ENCODE data around the gene MBNL3. TPM values are rescaled to one million over a fixed set of nuclear protein-coding genes. Genes with fewer than 3 reads are reported as not detected.

The MBNL3 gene
- total RNA-seq, 2 donors from 2014 or later = 12.0 to 282 TPM

DNA sequence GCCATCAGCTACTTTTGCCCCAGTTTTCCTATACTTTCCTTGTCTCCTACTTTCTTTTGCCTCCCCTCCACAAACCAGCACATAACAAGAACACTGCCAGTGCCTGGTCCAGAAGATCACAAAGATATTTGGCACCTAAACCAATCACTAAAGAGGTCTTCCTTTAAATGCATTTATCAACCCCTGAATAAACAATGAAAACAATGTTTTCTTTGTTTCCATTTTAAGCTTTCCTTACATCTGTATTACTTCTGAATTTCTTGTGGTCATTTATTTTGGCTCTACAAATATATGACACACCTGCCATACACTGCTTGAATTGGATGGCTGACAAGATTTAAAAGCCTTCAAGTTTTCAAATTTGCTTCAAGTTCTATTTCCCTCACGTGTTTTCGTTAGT, 43.9 kb downstream of the MBNL3 start:
- Histone ChIP-seq H3K4me1 (replicated peaks) (no peaks in the 10 kb centered on the region), H3K27me3 (replicated peaks; ENCODE audit: insufficient read depth) (no peaks in the 10 kb centered on the region), H3K4me3 (no peak overlapping the region), H3K27ac (no peak overlapping the region), H3K9me3 (no peaks in the 10 kb centered on the region), H3K36me3 (no peaks in the 10 kb centered on the region)
- 49% methylated on average over 2 of the region's 2 CpGs for WGBS
- no peak for TF ChIP-seq POLR2A (IDR thresholded peaks at IDR 0.05)
- TF ChIP-seq, protein P1, sequence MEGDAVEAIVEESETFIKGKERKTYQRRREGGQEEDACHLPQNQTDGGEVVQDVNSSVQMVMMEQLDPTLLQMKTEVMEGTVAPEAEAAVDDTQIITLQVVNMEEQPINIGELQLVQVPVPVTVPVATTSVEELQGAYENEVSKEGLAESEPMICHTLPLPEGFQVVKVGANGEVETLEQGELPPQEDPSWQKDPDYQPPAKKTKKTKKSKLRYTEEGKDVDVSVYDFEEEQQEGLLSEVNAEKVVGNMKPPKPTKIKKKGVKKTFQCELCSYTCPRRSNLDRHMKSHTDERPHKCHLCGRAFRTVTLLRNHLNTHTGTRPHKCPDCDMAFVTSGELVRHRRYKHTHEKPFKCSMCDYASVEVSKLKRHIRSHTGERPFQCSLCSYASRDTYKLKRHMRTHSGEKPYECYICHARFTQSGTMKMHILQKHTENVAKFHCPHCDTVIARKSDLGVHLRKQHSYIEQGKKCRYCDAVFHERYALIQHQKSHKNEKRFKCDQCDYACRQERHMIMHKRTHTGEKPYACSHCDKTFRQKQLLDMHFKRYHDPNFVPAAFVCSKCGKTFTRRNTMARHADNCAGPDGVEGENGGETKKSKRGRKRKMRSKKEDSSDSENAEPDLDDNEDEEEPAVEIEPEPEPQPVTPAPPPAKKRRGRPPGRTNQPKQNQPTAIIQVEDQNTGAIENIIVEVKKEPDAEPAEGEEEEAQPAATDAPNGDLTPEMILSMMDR (IDR thresholded peaks at IDR 0.05) = no peak
- no peak for TF ChIP-seq POLR2AphosphoS5 (IDR thresholded peaks at IDR 0.05)
- intact Hi-C loops (cut with DNase I) = no loop called here
- DNase-seq (ENCODE audit: low spot score) = no peak

DNA sequence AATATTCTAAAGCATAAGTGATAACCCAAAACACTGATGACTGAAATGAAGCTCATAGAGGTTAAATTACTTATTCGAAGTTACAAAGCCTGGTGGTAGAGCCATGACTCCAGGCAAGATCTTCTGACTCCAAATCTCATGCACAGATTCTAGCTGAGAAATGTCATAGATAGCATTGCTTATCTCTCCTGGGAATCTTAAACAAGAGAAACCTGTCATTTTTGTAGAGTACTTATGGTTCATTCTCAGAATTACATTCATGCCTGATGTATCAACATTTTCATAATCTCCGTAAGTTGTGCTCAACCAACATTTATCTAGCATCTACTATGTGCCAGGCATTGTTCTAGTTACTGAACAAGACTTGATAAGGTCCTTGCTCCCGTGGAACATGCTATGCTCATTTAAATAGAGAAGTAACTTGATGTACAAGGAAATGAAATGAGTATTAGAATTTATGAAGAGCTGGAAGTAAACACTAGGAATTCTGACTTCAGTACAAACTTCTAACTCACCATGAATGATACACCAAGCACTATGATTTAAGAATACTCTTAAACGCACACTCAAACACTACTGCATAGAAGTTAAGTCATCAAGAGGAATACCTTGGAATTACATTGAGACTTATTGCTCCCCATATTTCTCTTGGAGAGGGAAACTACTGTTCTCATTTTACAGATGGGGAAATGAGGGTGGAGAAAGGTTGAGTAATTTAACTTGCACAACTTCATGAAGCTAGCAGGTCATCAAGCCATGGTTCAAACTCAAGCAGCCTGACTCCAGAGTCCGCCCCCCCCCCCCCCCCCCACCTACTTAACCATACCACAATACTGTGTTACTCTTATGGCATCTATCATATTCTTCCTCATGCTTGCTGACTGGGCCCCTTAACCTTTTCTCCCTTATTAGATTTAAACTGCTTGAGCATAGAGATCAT, 45.4 kb downstream of the MBNL3 start:
- WGBS = 75% methylated on average over 4 of the region's 5 CpGs
- Histone ChIP-seq H3K27ac (no peak overlapping the region), H3K4me1 (replicated peaks) (no peaks in the 10 kb centered on the region), H3K4me3 (no peak overlapping the region), H3K9me3 (no peaks in the 10 kb centered on the region), H3K27me3 (replicated peaks; ENCODE audit: insufficient read depth) (no peaks in the 10 kb centered on the region), H3K36me3 (no peaks in the 10 kb centered on the region)
- TF ChIP-seq POLR2AphosphoS5 (IDR thresholded peaks at IDR 0.05) (no peak), POLR2A (IDR thresholded peaks at IDR 0.05) (no peak)
- TF ChIP-seq, protein P1 (IDR thresholded peaks at IDR 0.05) = no peak
- intact Hi-C loops (cut with DNase I) = no loop called here
- no peak for DNase-seq (ENCODE audit: low spot score)

DNA sequence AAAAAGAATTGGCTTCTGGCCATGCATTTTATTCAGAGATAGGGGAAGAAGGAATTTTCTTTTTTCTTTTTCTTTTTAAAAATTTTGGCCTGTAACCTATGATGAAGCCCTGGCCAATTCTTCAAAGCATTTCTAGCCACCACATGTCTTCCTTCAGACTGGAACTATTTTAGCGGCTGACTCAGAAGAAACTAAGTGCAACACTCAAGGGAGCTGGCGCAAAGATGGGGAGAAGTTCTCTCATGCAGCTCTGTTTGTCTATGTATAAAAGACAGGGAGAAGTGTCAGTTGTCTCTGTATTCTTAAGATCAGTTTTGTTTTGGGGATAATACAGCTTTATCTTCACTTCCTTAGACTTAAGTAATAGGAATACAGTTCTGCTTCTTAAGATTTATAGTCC, 46.1 kb downstream of the MBNL3 start:
- TF ChIP-seq POLR2A (IDR thresholded peaks at IDR 0.05) = no peak
- TF ChIP-seq, protein P1 (IDR thresholded peaks at IDR 0.05) = no peak
- no peak for TF ChIP-seq POLR2AphosphoS5 (IDR thresholded peaks at IDR 0.05)
- no peak for DNase-seq (ENCODE audit: low spot score)
- Histone ChIP-seq H3K27ac (no peak overlapping the region), H3K4me3 (no peak overlapping the region), H3K4me1 (replicated peaks) (no peaks in the 10 kb centered on the region), H3K9me3 (no peaks in the 10 kb centered on the region), H3K36me3 (no peaks in the 10 kb centered on the region), H3K27me3 (replicated peaks; ENCODE audit: insufficient read depth) (no peaks in the 10 kb centered on the region)
- intact Hi-C loops (cut with DNase I) = no loop called here
- WGBS = 63% methylated on average over 2 of the region's 2 CpGs

DNA sequence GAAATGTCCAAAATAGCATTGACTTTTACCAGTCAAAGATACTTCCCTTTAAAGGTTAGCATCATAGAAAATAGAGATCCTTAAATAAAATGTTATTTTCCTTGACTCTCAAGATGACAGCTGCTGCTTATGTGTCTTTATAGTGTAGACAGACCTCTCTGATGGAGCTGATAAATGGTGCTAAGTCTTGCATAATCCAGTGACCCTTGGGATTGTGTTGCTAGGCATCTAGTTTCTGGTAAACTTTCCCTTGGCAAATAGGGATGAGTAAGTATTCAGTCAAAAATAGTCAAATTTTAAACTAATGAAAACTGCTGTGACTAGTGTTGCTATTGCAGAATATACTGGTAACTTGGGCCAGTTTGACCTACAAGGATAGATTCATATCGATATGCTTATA, 53.6 kb downstream of the MBNL3 start:
- no peak for DNase-seq (ENCODE audit: low spot score)
- 92% methylated on average over 1 of the region's 1 CpG for WGBS
- intact Hi-C loops (cut with DNase I) = no loop called here
- no peaks in the 10 kb centered on the region for H3K4me1 ChIP-seq (replicated peaks)
- no peak overlapping the region for H3K27ac ChIP-seq
- TF ChIP-seq, protein P1 (IDR thresholded peaks at IDR 0.05) = no peak
- TF ChIP-seq POLR2AphosphoS5 (IDR thresholded peaks at IDR 0.05) (no peak), POLR2A (IDR thresholded peaks at IDR 0.05) (no peak)
- H3K4me3 ChIP-seq = no peak overlapping the region
- no peaks in the 10 kb centered on the region for H3K9me3 ChIP-seq
- H3K36me3 ChIP-seq = no peaks in the 10 kb centered on the region
- H3K27me3 ChIP-seq (replicated peaks; ENCODE audit: insufficient read depth) = no peaks in the 10 kb centered on the region

DNA sequence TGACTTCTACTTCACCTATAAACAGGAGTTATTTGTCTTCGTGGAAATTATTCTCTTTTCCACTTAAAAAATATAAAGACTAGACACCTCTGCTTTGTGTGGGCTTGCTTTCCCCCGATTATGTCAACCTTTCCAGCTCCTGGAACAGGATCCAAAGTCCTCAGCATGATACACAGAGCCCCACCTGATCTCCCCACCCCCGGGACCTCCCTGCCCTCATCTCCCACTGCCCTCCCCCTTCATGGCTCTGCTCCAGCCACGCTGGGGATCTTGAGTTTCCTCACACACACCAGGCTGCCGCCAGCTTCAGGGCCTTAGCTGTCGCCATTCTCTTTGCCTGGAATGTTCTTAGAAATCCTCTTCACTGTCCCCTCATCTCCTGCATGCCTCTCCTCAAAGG, 55.3 kb downstream of the MBNL3 start:
- 75% methylated on average over 6 of the region's 6 CpGs for WGBS
- DNase-seq (ENCODE audit: low spot score) = no peak
- Histone ChIP-seq H3K27me3 (replicated peaks; ENCODE audit: insufficient read depth) (no peaks in the 10 kb centered on the region), H3K9me3 (no peaks in the 10 kb centered on the region), H3K27ac (no peak overlapping the region), H3K4me3 (no peak overlapping the region), H3K4me1 (replicated peaks) (no peaks in the 10 kb centered on the region), H3K36me3 (no peaks in the 10 kb centered on the region)
- intact Hi-C loops (cut with DNase I) = no loop called here
- no peak for TF ChIP-seq POLR2AphosphoS5 (IDR thresholded peaks at IDR 0.05)
- TF ChIP-seq POLR2A (IDR thresholded peaks at IDR 0.05) = no peak
- TF ChIP-seq, protein P1 (IDR thresholded peaks at IDR 0.05) = no peak
